KMS-11 (cell line): ENCODE results near the gene ACOX2.

Experiments used
- H2AFZ ChIP-seq: fragments of 200-600 bp; sonication (generic); 2 replicates; pipeline ENCODE4 v1.6.1; 2016; ENCODE audit warnings: antibody characterized with exemption, mixed run types, low read depth
- H3K27ac ChIP-seq: fragments of 200-600 bp; sonication (generic); 2 replicates; pipeline ENCODE4 v1.6.1; 2016; ENCODE audit warnings: mild to moderate bottlenecking, mixed run types
- H3K27me3 ChIP-seq: fragments of 200-600 bp; sonication (generic); 2 replicates; pipeline ENCODE4 v1.6.1; 2017; ENCODE audit warnings: mild to moderate bottlenecking, low read depth, mixed run types, moderate library complexity; ENCODE audit not compliant: insufficient read depth
- H3K36me3 ChIP-seq: fragments of 200-600 bp; sonication (generic); 2 replicates; pipeline ENCODE4 v1.6.1; 2017; ENCODE audit warnings: mild to moderate bottlenecking, mixed run types; ENCODE audit not compliant: insufficient read depth
- H3K4me1 ChIP-seq: fragments of 200-600 bp; sonication (generic); 2 replicates; pipeline ENCODE4 v1.6.1; 2016; ENCODE audit warnings: mild to moderate bottlenecking, low read depth, mixed run types; ENCODE audit not compliant: poor library complexity, severe bottlenecking
- H3K4me2 ChIP-seq: fragments of 200-600 bp; sonication (generic); 2 replicates; pipeline ENCODE4 v1.7.0; 2016; ENCODE audit warnings: mild to moderate bottlenecking, mixed run types
- H3K4me3 ChIP-seq: fragments of 200-600 bp; sonication (generic); IDR thresholded peaks from 2 replicates; pipeline ENCODE4 v1.6.1; 2017; ENCODE audit warnings: low read depth, low read length, mixed read lengths; ENCODE audit not compliant: insufficient read depth
- H3K79me2 ChIP-seq: fragments of 200-600 bp; sonication (generic); 2 replicates; pipeline ENCODE4 v1.6.1; 2016; ENCODE audit warnings: low read depth, mixed run types; ENCODE audit not compliant: insufficient read depth
- H3K9ac ChIP-seq: fragments of 200-600 bp; sonication (generic); 2 replicates; pipeline ENCODE4 v1.6.1; 2016; ENCODE audit warnings: mild to moderate bottlenecking, mixed run types
- H4K20me1 ChIP-seq: fragments of 200-600 bp; sonication (generic); 2 replicates; pipeline ENCODE4 v1.6.1; 2016; ENCODE audit warnings: mild to moderate bottlenecking, mixed run types; ENCODE audit not compliant: insufficient read depth
- CTCF ChIP-seq: fragments of 200-600 bp; sonication (generic); conservative IDR thresholded peaks from 2 replicates; pipeline ENCODE4 v1.6.1; 2017; ENCODE audit warnings: low read depth, mild to moderate bottlenecking, antibody characterized with exemption, low read length, moderate library complexity, mixed read lengths

Gene ACOX2

GRCh38 chr3:58484045-58484721 lies 52.8 kb downstream of the ACOX2 start:
- H3K4me1 ChIP-seq = peaks cover 18% of the 10 kb centered on the region
- H3K79me2 ChIP-seq = no peaks in the 10 kb centered on the region
- no peak overlapping the region for H2AFZ ChIP-seq
- H3K27me3 ChIP-seq = no peaks in the 10 kb centered on the region
- no peak overlapping the region for H3K4me2 ChIP-seq
- no peaks in the 10 kb centered on the region for H3K36me3 ChIP-seq
- TF ChIP-seq CTCF = no peak
- H3K27ac ChIP-seq = no peak overlapping the region
- no peak overlapping the region for H3K4me3 ChIP-seq
- no peak overlapping the region for H3K9ac ChIP-seq
- H4K20me1 ChIP-seq = no peaks in the 10 kb centered on the region

DNA sequence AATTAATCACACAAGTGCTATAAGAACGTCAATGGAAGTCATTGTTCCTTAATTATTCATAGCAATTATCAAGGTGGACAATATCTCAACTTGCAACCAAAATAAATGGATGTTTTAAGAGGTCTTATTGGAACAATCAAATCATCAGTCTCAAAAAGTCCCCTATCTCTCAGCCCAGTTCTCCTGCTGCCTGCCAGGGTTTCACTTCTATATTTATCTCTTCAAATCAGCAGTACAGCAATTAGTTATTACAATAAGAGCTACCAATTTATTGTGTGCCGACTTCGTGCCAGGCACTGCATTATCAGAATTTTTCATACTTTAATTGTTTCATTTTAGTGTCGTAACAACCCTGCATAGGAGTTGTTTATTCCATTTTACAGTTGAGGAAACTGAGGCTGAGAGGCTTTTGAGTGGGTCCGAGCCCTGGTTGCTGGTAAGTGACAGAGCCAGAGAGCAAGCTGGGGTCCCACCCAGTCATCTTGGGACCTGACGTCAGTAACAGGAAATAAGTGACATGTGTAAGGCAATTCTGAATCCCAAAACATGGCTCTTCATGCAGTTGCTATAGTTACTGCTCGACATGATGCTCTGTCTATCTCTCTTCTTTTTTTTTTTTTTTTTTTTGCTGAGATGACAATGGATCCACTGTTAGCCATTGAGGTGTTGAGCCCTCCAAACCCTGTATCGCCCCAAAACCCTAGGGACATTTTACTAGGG lies 53.9 kb downstream of the ACOX2 start:
- no peak overlapping the region for H3K27ac ChIP-seq
- H3K36me3 ChIP-seq = no peaks in the 10 kb centered on the region
- H2AFZ ChIP-seq = no peak overlapping the region
- H3K4me1 ChIP-seq = peaks cover 18% of the 10 kb centered on the region
- TF ChIP-seq CTCF = no peak
- no peaks in the 10 kb centered on the region for H3K27me3 ChIP-seq
- peak overlapping the region; percentile 51 for H3K4me2 ChIP-seq
- no peak overlapping the region for H3K4me3 ChIP-seq
- H4K20me1 ChIP-seq = no peaks in the 10 kb centered on the region
- no peak overlapping the region for H3K9ac ChIP-seq
- no peaks in the 10 kb centered on the region for H3K79me2 ChIP-seq

DNA sequence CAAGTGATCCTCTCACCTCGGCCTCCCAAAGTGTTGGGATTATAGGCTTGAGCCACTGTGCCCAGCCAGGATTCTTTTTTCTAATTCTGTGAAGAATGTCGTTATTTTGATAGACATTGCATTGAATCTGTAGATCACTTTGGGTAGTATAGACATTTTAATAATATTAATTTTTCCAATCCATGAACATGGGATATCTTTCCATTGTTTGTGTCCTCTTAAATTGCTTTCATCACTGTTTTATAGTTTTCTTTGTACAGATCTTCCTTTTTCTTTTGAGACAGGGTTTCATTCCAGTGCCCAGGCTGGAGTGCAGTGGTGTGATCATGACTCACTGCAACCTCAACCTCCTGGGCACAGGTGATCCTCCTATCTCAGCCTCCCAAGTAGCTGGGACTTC lies 56.7 kb downstream of the ACOX2 start:
- no peak overlapping the region for H3K27ac ChIP-seq
- H3K36me3 ChIP-seq = no peaks in the 10 kb centered on the region
- H3K27me3 ChIP-seq = no peaks in the 10 kb centered on the region
- H2AFZ ChIP-seq = no peak overlapping the region
- no peaks in the 10 kb centered on the region for H4K20me1 ChIP-seq
- no peak overlapping the region for H3K4me3 ChIP-seq
- H3K4me2 ChIP-seq = no peak overlapping the region
- no peaks in the 10 kb centered on the region for H3K79me2 ChIP-seq
- TF ChIP-seq CTCF = no peak
- peaks cover 20% of the 10 kb centered on the region for H3K4me1 ChIP-seq
- H3K9ac ChIP-seq = no peak overlapping the region

GRCh38 chr3:58478781-58479180 lies 58.2 kb downstream of the ACOX2 start:
- Histone ChIP-seq H4K20me1 (no peaks in the 10 kb centered on the region), H3K4me1 (peaks cover 28% of the 10 kb centered on the region), H2AFZ (no peak overlapping the region), H3K79me2 (no peaks in the 10 kb centered on the region), H3K4me3 (no peak overlapping the region), H3K9ac (no peak overlapping the region), H3K27me3 (no peaks in the 10 kb centered on the region), H3K36me3 (no peaks in the 10 kb centered on the region), H3K4me2 (no peak overlapping the region), H3K27ac (no peak overlapping the region)
- no peak for TF ChIP-seq CTCF
